Right ventricle myocardium superior (tissue), 1 donor: ENCODE results near the gene NEU2. TPM values are rescaled to one million over a fixed set of nuclear protein-coding genes. Genes with fewer than 3 reads are reported as not detected.
"Not testable (repeated sequence)": the region's sequence is repeated elsewhere in the genome, so short reads cannot be mapped to it uniquely, and the experiment has no call there.

Experiments used
- ATAC-seq: fragments of 200-7000 bp; cut with Tn5 transposase; one replicate; pipeline ENCODE4 v1.9.1; 2020; ENCODE audit warnings: mild to moderate bottlenecking; ENCODE audit not compliant: poor library complexity
- DNase-seq: peaks from one replicate; pipeline ENCODE4 v3.0.0-alpha.2; 2020
- intact Hi-C: fragments of 100-400 bp; cut with DNase I; formaldehyde crosslinking; loops from one replicate; pipeline ENCODE4 v1.11.2; 2022
- total RNA-seq: library from RNA; stranded (reverse); fragmentation: NEBNext Ultra II Directional; extraction: Animal tissue kit (Norgen Biotek cat#: 25700); gene quantifications from one replicate; pipeline ENCODE4 v1.2.1, GENCODE V29; 2021
- donor health status: DM: no; HTN: yes; CAD: no; lungs with severe emphysema.

Gene NEU2
- total RNA-seq, 1 donor from 2014 or later = not detected

GRCh38 chr2:233007270-233007669 lies 25.2 kb upstream of the NEU2 start:
- no peak for DNase-seq
- intact Hi-C loops = no loop called here

GRCh38 chr2:233007739-233008138 lies 24.7 kb upstream of the NEU2 start:
- ATAC-seq = no peak
- intact Hi-C loops = no loop called here

More at GRCh38 chr2:233007270-233007669, 25.2 kb upstream of the NEU2 start:
- ATAC-seq = no peak

GRCh38 chr2:233009661-233010060 lies 22.8 kb upstream of the NEU2 start:
- ATAC-seq = no peak
- no peak for DNase-seq
- intact Hi-C loops = no loop called here

More at GRCh38 chr2:233007739-233008138, 24.7 kb upstream of the NEU2 start:
- DNase-seq = no peak

GRCh38 chr2:233010569-233011267 lies 21.8 kb upstream of the NEU2 start:
- intact Hi-C loops = no loop called here
- ATAC-seq (no peak), DNase-seq (no peak)

- intact Hi-C loops = no loop called here
- ATAC-seq (no peak), DNase-seq (no peak)
Observed at GRCh38 chr2:233011268-233011650, 21.2 kb upstream of the NEU2 start.

- no peak for DNase-seq
- intact Hi-C loops = no loop called here
Observed at GRCh38 chr2:233011702-233012131, 20.8 kb upstream of the NEU2 start.

GRCh38 chr2:233012301-233012971 lies 20.0 kb upstream of the NEU2 start:
- no peak for DNase-seq
- no peak for ATAC-seq
- intact Hi-C loops = no loop called here

More at GRCh38 chr2:233011702-233012131, 20.8 kb upstream of the NEU2 start:
- ATAC-seq = no peak

GRCh38 chr2:233013027-233013461 lies 19.4 kb upstream of the NEU2 start, which contains the start of gene NGEF:
Gene NGEF (minus strand): TSS chr2:233013256. CDS start chr2:232974890, 38,366 bp downstream.
- DNase-seq (no peak), ATAC-seq (peak; percentile 25)
- intact Hi-C loops = no loop called here

- ATAC-seq (no peak), DNase-seq (no peak)
- intact Hi-C loops = no loop called here
Observed at GRCh38 chr2:233013650-233014049, 18.8 kb upstream of the NEU2 start.

GRCh38 chr2:233015019-233015645 lies 17.3 kb upstream of the NEU2 start:
- DNase-seq = no peak
- no peak for ATAC-seq
- intact Hi-C loops = no loop called here

- DNase-seq (no peak), ATAC-seq (no peak)
- intact Hi-C loops = no loop called here
Observed at GRCh38 chr2:233017947-233018346, 14.5 kb upstream of the NEU2 start.

GRCh38 chr2:233019610-233020009 lies 12.9 kb upstream of the NEU2 start:
- intact Hi-C loops, ATAC-seq, DNase-seq: not testable (repeated sequence)

GRCh38 chr2:233020454-233020853 lies 12.0 kb upstream of the NEU2 start:
- DNase-seq = no peak
- no peak for ATAC-seq
- intact Hi-C loops = no loop called here

- intact Hi-C loops = no loop called here
- DNase-seq (no peak), ATAC-seq (no peak)
Observed at GRCh38 chr2:233021771-233022170, 10.7 kb upstream of the NEU2 start.

GRCh38 chr2:233022561-233022960 lies 9.9 kb upstream of the NEU2 start:
- intact Hi-C loops = no loop called here
- no peak for DNase-seq
- no peak for ATAC-seq

- ATAC-seq (no peak), DNase-seq (no peak)
- intact Hi-C loops = no loop called here
Observed at GRCh38 chr2:233023007-233023760, 9.3 kb upstream of the NEU2 start.

- ATAC-seq (no peak), DNase-seq (no peak)
- intact Hi-C loops = no loop called here
Observed at GRCh38 chr2:233023761-233024410, 8.6 kb upstream of the NEU2 start.

- ATAC-seq (no peak), DNase-seq (no peak)
- intact Hi-C loops = no loop called here
Observed at GRCh38 chr2:233025706-233026105, 6.8 kb upstream of the NEU2 start.
